NB4 (cell line): Measurements from ENCODE around the gene GULP1.

Experiments
- MYC ChIP-seq: IDR thresholded peaks from 2 replicates; pipeline ENCODE4 v1.6.1; 2011; ENCODE audit warnings: low read depth, low read length
- POLR2A ChIP-seq: IDR thresholded peaks from 2 replicates; pipeline ENCODE4 v1.6.1; 2011; ENCODE audit warnings: mild to moderate bottlenecking; ENCODE audit not compliant: insufficient read length; ENCODE audit errors: extremely low read depth
- TF ChIP-seq, protein P1 (sequence below): IDR thresholded peaks from one replicate; pipeline ENCODE4 v1.5.1; 2012; ENCODE audit warnings: low read depth, low read length
- TF ChIP-seq, protein P2 (sequence below): IDR thresholded peaks from 2 replicates; pipeline ENCODE4 v1.6.1; 2011; ENCODE audit warnings: low read depth, low read length

DNA sequence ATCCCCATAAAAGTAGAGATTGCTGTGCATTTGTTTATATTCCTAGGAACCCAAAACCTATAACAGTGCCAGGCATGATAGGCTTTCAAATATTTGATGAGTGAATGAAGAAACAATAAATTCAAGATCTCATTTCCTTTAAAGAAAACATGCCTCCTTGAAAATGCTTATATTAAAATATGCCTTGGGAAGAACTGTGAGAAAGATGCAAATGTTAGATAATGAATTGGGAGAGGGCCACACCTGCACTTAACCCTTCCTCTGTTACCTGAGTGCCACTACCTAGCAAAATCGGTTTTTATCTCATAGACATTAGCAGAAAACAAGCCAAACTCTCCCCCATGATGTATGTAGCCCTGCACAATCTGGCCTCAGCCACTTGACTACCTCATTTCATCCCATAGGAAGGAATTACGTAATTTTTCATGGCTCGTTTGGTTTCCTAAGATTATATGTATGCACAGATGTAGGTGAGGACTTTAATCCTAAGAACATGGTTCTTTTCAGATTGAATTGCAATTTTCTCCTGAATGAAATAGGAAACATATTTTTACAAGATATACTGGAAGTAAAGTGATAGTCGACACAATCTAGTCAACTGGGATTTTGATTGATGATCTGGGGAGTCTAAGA lies 25.2 kb downstream of the GULP1 start:
- TF ChIP-seq MYC = no peak
- TF ChIP-seq, protein P1, sequence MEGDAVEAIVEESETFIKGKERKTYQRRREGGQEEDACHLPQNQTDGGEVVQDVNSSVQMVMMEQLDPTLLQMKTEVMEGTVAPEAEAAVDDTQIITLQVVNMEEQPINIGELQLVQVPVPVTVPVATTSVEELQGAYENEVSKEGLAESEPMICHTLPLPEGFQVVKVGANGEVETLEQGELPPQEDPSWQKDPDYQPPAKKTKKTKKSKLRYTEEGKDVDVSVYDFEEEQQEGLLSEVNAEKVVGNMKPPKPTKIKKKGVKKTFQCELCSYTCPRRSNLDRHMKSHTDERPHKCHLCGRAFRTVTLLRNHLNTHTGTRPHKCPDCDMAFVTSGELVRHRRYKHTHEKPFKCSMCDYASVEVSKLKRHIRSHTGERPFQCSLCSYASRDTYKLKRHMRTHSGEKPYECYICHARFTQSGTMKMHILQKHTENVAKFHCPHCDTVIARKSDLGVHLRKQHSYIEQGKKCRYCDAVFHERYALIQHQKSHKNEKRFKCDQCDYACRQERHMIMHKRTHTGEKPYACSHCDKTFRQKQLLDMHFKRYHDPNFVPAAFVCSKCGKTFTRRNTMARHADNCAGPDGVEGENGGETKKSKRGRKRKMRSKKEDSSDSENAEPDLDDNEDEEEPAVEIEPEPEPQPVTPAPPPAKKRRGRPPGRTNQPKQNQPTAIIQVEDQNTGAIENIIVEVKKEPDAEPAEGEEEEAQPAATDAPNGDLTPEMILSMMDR = no peak
- TF ChIP-seq POLR2A = no peak
- TF ChIP-seq, protein P2, sequence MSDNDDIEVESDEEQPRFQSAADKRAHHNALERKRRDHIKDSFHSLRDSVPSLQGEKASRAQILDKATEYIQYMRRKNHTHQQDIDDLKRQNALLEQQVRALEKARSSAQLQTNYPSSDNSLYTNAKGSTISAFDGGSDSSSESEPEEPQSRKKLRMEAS = no peak
